B cell (primary cell): Measurements from ENCODE around the gene KIF23.

Source experiments
- CTCF ChIP-seq: fragments of 200-600 bp; IDR thresholded peaks from one replicate; pipeline ENCODE4 v1.8.0; 2022; ENCODE audit warnings: antibody characterized with exemption, mild to moderate bottlenecking
- EZH2 ChIP-seq: IDR thresholded peaks from 2 replicates; pipeline ENCODE4 v1.6.1; 2012; ENCODE audit warnings: borderline replicate concordance, low read depth, mild to moderate bottlenecking, moderate library complexity, low read length; ENCODE audit not compliant: insufficient read depth, poor library complexity, severe bottlenecking

- no peak for TF ChIP-seq CTCF
- no peak for TF ChIP-seq EZH2
These were observed 65.8 kb downstream of the KIF23 start for GRCh38 chr15:69479971-69480370.
